ENCODE results near the gene LTB.

LTB gene

DNA sequence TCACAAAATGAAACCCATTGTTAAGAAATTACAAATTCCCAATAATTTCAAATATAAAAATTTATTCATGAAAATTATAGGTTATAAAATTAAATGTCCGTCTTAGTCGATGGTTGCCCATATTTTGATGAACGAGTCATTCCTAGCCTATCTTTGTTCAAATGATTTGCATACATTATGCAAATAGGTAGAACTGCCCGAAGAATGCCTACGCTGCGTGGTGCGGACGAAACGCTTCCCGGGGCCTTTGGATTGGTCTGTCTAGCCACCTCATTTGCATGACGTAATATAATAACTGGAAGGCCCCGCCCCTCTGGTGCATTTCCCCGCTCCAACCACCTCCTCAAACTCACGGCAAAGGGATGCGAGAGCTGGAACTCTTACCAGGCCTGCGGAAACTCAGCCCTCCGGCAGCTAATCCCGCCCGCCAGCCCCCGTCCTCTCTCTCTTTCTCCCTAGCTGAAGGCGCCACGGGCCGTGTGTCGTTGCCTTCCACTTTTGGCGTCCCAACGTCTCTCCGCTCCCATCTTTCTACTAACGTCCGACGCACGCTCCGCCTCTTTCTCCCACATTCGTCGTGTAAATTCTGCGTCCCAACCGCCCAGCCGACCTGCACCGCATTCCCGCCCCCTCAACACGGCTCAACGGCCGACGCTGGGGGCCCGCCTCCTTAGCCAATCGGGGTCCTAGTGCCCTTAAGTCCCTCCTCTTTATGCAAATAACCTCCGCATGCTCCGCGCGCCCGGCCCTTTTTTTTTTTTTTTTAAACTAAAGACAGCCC, 37.8 kb upstream of the LTB start:
- peak overlapping the region; percentile 54 for H3K4me3 ChIP-seq (replicated peaks; ENCODE audit: low read depth, low read length)

DNA sequence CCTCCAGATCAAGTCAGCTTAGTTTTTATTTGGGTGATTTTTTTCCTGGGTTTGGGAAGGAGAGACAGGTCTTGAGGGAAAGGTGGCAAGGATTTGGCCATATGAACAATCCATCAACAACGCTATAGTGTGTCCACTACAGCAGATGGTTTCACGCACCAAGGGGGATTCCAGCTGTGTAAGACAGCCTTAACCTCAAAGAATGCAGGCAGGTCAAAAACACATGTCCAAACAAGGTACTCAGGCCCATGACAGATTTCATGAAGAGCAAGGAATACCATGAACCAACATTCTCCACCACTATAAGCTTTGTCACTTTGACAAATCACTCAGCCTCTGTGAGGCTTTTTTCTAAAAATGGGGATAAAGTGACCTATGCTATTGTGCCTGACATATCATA, 34.8 kb upstream of the LTB start:
- TF ChIP-seq, protein P1, sequence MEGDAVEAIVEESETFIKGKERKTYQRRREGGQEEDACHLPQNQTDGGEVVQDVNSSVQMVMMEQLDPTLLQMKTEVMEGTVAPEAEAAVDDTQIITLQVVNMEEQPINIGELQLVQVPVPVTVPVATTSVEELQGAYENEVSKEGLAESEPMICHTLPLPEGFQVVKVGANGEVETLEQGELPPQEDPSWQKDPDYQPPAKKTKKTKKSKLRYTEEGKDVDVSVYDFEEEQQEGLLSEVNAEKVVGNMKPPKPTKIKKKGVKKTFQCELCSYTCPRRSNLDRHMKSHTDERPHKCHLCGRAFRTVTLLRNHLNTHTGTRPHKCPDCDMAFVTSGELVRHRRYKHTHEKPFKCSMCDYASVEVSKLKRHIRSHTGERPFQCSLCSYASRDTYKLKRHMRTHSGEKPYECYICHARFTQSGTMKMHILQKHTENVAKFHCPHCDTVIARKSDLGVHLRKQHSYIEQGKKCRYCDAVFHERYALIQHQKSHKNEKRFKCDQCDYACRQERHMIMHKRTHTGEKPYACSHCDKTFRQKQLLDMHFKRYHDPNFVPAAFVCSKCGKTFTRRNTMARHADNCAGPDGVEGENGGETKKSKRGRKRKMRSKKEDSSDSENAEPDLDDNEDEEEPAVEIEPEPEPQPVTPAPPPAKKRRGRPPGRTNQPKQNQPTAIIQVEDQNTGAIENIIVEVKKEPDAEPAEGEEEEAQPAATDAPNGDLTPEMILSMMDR (IDR thresholded peaks at IDR 0.05; ENCODE audit: low read depth, low read length, missing control alignments): no peak
- DNase-seq (ENCODE audit: extremely low read depth, low read depth): no peak
- no peak overlapping the region for H3K4me3 ChIP-seq (replicated peaks; ENCODE audit: low read depth, low read length)

More for the DNA sequence above, 37.8 kb upstream of the LTB start:
- TF ChIP-seq, protein P1 (IDR thresholded peaks at IDR 0.05; ENCODE audit: low read depth, low read length, missing control alignments): no peak
- DNase-seq (ENCODE audit: extremely low read depth, low read depth): peak; percentile 97

DNA sequence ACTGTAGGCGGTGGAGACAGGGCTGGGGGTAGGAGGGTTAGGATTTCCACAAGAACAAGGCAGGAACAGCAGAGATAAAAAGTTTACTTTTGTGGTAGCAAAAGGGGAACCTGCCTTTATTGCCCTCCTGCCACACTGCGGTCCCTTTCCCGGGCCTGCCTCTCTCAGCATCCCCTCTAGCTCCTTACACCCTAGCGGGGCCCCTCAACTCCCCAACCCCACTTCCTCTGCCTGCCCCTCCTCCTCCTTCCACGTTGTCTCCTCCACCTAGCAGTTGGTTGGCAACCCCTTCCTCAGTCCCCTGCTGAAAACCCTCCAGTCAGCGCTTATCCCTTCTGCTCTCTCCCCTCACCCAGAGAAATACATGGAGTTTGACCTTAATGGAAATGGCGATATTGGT, 33.5 kb upstream of the LTB start:
- TF ChIP-seq, protein P1 (IDR thresholded peaks at IDR 0.05; ENCODE audit: low read depth, low read length, missing control alignments): no peak
- no peak for DNase-seq (ENCODE audit: extremely low read depth, low read depth)
- H3K4me3 ChIP-seq (replicated peaks; ENCODE audit: low read depth, low read length): no peak overlapping the region

DNA sequence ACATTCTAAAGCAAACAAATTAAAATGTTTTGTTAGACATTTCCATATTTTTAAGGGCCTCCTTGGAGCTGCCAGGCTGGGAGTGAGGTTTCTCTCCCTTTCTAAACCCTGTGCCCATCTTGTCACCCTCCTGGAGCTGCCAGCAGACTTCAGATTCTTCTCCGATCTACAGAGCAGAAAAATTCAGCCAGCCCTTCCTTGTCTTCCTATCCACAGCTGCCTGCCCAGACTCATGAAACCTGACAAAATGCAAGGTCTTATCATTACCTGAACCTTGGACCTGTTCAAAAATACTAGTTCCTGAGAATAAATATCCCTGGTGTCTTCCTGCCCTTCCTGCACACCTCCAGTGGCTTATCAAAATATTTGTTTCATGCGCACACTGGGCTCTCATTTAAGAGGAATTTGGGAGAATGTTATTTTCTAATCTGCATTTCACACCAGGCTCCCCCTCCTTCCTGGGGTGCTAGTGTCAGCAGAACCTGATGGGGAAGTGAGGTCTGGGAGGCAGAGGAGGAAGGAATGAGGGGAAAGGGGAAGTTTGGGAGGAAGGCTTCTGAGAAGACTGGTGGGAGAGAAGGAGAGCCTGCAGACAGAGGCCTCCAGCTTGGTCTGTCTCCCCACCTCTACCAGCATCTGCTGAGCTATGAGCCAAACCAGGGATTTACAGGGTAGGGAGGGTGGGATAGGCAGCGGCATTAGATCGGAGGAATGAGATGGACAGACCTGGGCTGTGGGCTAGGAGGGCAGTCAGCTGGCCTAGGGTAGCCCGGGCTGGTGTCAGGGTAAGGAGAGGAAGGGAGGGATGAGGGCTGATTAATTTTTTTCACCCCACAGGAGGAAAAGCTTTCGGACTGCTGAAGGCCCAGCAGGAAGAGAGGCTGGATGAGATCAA, 32.7 kb upstream of the LTB start, which contains the start of gene AIF1:
Gene AIF1, plus strand, starts transcription at position 551 of the 895 bp plus-strand sequence. Its CDS starts 96 bp downstream, at position 647.
- TF ChIP-seq, protein P1 (IDR thresholded peaks at IDR 0.05; ENCODE audit: low read depth, low read length, missing control alignments): no peak
- no peak within 1 kb of the TSS for H3K4me3 ChIP-seq (replicated peaks; ENCODE audit: low read depth, low read length)
- no peak for DNase-seq (ENCODE audit: extremely low read depth, low read depth)

DNA sequence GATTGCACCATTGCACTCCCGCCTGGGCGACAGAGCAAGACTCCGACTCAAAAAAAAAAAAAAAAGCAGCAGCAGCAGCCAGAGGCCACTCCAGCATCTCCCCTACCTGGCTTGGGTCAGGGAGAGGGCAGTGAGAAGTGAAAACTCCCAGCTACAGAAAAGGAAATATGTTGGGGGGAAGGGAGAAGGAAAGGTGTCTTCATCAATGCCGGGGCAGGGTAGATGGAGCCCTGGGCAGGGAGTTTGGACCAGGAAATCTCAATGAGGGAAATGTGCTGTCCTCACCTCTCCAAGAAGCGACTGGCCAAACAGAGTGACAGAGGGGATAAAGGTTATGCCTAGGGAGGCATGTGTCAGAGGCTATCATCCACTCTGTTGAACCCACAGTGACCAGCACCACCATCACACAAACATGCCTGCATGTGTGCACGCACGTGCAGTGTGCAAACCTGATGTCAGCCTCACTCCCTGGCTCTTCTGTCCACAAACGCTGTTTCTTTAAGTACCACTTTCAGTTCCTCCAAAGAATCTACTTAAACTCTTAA, 31.9 kb upstream of the LTB start:
- no peak overlapping the region for H3K4me3 ChIP-seq (replicated peaks; ENCODE audit: low read depth, low read length)
- TF ChIP-seq, protein P1 (IDR thresholded peaks at IDR 0.05; ENCODE audit: low read depth, low read length, missing control alignments): no peak
- DNase-seq (ENCODE audit: extremely low read depth, low read depth): no peak

DNA sequence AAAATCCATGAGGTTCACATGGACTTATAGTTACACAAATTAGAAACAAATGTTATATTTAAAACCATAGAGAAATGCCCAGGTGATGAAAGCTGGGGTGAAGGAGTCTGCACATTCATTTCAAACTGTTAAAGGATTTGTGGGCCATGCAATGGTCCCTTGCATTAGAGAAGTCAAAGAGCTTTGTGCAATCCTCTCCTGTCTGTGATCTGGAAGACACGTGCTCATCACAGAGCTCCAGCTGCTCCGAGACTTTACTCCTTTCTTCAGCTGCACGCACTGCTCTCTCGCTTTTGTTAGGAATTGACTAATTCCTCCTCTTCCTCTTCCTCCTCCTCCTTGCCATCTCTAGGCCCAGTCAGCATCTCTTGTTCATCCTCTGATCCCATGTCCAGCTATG, 28.7 kb upstream of the LTB start:
- no peak overlapping the region for H3K4me3 ChIP-seq (replicated peaks; ENCODE audit: low read depth, low read length)
- DNase-seq (ENCODE audit: extremely low read depth, low read depth): no peak
- TF ChIP-seq, protein P1 (IDR thresholded peaks at IDR 0.05; ENCODE audit: low read depth, low read length, missing control alignments): no peak
